ENCODE results near the gene NENF. TPM values are rescaled to one million over a fixed set of nuclear protein-coding genes. Genes with fewer than 3 reads are reported as not detected.

NENF gene
- total and polyA plus RNA-seq, 10 of the 15 experiments (the other 5 are each of a cell fraction or from before 2014, with no cell fraction given) = 5.1 to 83.4 (median 42.7) TPM

DNA sequence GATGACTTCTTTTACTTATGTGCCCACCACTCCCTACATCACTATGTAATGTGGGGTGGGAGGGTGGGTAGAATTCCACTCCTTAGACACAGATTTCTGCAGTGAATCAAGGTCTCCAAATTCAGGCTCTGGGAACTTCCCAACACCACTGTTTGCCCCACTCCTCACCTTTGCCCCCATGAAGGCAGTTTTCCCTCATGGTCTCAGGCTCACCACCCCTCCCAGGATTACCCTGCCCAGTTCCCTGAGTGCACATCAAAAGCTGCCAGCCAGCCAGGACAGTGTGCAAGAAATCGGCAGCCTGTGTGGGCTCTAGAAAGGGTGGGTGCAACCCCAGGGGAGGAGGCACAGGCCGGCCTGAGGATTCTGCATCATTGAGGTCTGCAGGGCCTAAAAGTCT, 14.8 kb downstream of the NENF start:
- TF ChIP-seq KDM1A (IDR thresholded peaks at IDR 0.05; ENCODE audit: borderline replicate concordance) = no peak
- H3K4me2 ChIP-seq (ENCODE audit: control insufficient read depth, insufficient read depth) = no peak overlapping the region
- in situ Hi-C loops (cut with MboI) = no loop called here
- ChIA-PET CTCF (interaction anchor here (1.0 kb wide), 1 partner anchor 8 kb away, joined by 7 read pairs; no protein-coding TSS in a partner anchor), RAD21 (ENCODE audit: unreplicated experiment) (no interaction called here), SMC1A (ENCODE audit: uncharacterized antibody, unreplicated experiment) (no interaction called here), POLR2A (no interaction called here)
- peaks cover 0 to 4% of the 10 kb centered on the region in 2 experiments; a peak in 1 of 4 replicates for H3K36me3 ChIP-seq (ENCODE audit: control insufficient read depth in 2 of 2, insufficient read depth in 2 of 2, low read length in 1 of 2)
- H3K4me1 ChIP-seq (ENCODE audit: control insufficient read depth, insufficient read depth, low read length) = no peaks in the 10 kb centered on the region
- no peak overlapping the region for H3K27ac ChIP-seq (ENCODE audit: control insufficient read depth, insufficient read depth)
- whole genome bisulfite sequencing (ENCODE audit: insufficient coverage, insufficient replicate concordance, low lambda C conversion rate, missing lambda C conversion rate) = 97% methylated on average over 2 of the region's 2 CpGs
- FAIRE-seq = no peak
- H3K27me3 ChIP-seq (replicated peaks in 1 of 2; ENCODE audit: control insufficient read depth in 2 of 2, insufficient read depth in 2 of 2, low read length in 1 of 2) = no peaks in the 10 kb centered on the region
- intact Hi-C loops (cut with micrococcal nuclease; ENCODE audit: unreplicated experiment) = no loop called here
- no peak overlapping the region for H3K9ac ChIP-seq (ENCODE audit: control insufficient read depth, insufficient read depth, low read length)
- no peak overlapping the region for H2AFZ ChIP-seq (ENCODE audit: control insufficient read depth, low read depth, low read length)
- H3K9me3 ChIP-seq (replicated peaks; ENCODE audit: control insufficient read depth, insufficient read depth, low read length) = no peaks in the 10 kb centered on the region
- H3K4me3 ChIP-seq = no peak overlapping the region
- no peak for ATAC-seq
- no peaks in the 10 kb centered on the region for H3K79me2 ChIP-seq (ENCODE audit: control insufficient read depth, insufficient read depth, low read length)
- BruUV-seq (replicated peaks) = no TSS peak
- DNase-seq (ENCODE audit: low read depth, low spot score) = no peak
- no peaks in the 10 kb centered on the region for H4K20me1 ChIP-seq (ENCODE audit: control insufficient read depth, insufficient read depth)

DNA sequence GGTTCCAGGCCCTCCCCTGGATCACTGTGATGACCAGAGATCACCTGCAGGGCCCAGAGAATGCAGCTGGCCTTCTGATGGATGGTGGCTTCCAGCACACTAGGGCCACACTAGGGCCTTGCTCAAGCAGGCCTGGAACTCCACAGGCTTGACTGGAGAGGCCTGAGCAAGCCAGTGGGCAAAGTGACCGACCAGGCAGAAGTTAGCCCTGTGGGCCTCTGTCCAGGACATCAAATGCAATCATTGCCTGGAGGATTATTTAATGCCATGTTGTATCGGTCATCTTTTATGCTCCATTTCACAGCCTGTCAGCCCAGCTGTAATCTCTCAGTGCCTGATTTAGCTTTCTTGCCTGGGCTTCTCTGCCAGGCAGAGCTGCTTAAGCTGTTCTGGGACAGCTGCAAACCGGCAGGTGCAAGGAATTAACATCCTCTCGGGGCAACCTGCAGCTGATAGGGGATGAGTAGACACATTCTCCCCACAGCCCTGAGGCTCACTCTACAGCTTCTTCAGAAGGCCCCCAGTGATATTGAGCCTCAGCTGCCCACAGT, 17.7 kb downstream of the NENF start:
- FAIRE-seq (no peak), DNase-seq (ENCODE audit: low read depth, low spot score) (no peak), ATAC-seq (no peak)
- H3K4me3 ChIP-seq = no peak overlapping the region
- intact Hi-C loops (cut with micrococcal nuclease; ENCODE audit: unreplicated experiment) = no loop called here
- no peak overlapping the region for H3K9ac ChIP-seq (ENCODE audit: control insufficient read depth, insufficient read depth, low read length)
- RAD21 ChIA-PET (ENCODE audit: unreplicated experiment) = no interaction called here
- CTCF ChIA-PET = interaction anchor here (0.7 to 1.3 kb wide), 4 partner anchors 380 to 775 kb away, joined by 3 to 6 read pairs (median 4); partner anchors contain the start of gene NEK2
- WGBS (ENCODE audit: insufficient coverage, insufficient replicate concordance, low lambda C conversion rate, missing lambda C conversion rate) = 55% methylated on average over 4 of the region's 4 CpGs
- H3K27me3 ChIP-seq (replicated peaks in 1 of 2; ENCODE audit: control insufficient read depth in 2 of 2, insufficient read depth in 2 of 2, low read length in 1 of 2) = no peaks in the 10 kb centered on the region; a peak in 1 of 4 replicates
- no peaks in the 10 kb centered on the region for H4K20me1 ChIP-seq (ENCODE audit: control insufficient read depth, insufficient read depth)
- H3K4me2 ChIP-seq (ENCODE audit: control insufficient read depth, insufficient read depth) = no peak overlapping the region
- no peaks in the 10 kb centered on the region for H3K4me1 ChIP-seq (ENCODE audit: control insufficient read depth, insufficient read depth, low read length)
- peaks cover 0 to 4% of the 10 kb centered on the region in 2 experiments; a peak in 1 of 4 replicates for H3K36me3 ChIP-seq (ENCODE audit: control insufficient read depth in 2 of 2, insufficient read depth in 2 of 2, low read length in 1 of 2)
- no TSS peak for BruUV-seq (replicated peaks)
- no peak overlapping the region for H3K27ac ChIP-seq (ENCODE audit: control insufficient read depth, insufficient read depth)
- in situ Hi-C loops (cut with MboI) = no loop called here
- H3K79me2 ChIP-seq (ENCODE audit: control insufficient read depth, insufficient read depth, low read length) = no peaks in the 10 kb centered on the region
- SMC1A ChIA-PET (ENCODE audit: uncharacterized antibody, unreplicated experiment) = interaction anchor here (1.2 to 2.7 kb wide), 3 partner anchors 20 to 769 kb away, joined by 3 to 8 read pairs (median 3); no protein-coding TSS in a partner anchor
- H2AFZ ChIP-seq (ENCODE audit: control insufficient read depth, low read depth, low read length) = no peak overlapping the region
- POLR2A ChIA-PET = no interaction called here
- no peaks in the 10 kb centered on the region for H3K9me3 ChIP-seq (replicated peaks; ENCODE audit: control insufficient read depth, insufficient read depth, low read length)
- TF ChIP-seq, protein P1, sequence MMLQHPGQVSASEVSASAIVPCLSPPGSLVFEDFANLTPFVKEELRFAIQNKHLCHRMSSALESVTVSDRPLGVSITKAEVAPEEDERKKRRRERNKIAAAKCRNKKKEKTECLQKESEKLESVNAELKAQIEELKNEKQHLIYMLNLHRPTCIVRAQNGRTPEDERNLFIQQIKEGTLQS (IDR thresholded peaks at IDR 0.05; ENCODE audit: borderline replicate concordance, extremely low read depth, low read depth, low read length) = no peak
- TF ChIP-seq SMAD1 (IDR thresholded peaks at IDR 0.05; ENCODE audit: low read depth, partially characterized antibody) (no peak), CREB1 (IDR thresholded peaks at IDR 0.05; ENCODE audit: low read depth) (no peak), KLF5 (IDR thresholded peaks at IDR 0.05; ENCODE audit: partially characterized antibody) (no peak), CEBPB (IDR thresholded peaks at IDR 0.05; ENCODE audit: borderline replicate concordance in 1 of 2, low read depth in 2 of 2, low read length in 2 of 2) (no peak), MYC (IDR thresholded peaks at IDR 0.05; ENCODE audit: insufficient read depth, insufficient read length, insufficient replicate concordance, low read length, severe bottlenecking) (no peak), HDAC2 (IDR thresholded peaks at IDR 0.05) (no peak), TCF3 (IDR thresholded peaks at IDR 0.05; ENCODE audit: borderline replicate concordance, insufficient read depth, low read depth, low read length) (no peak), SP1 (IDR thresholded peaks at IDR 0.05; ENCODE audit: low read depth, low read length) (no peak), RB1 (IDR thresholded peaks at IDR 0.05; ENCODE audit: borderline replicate concordance) (no peak), KDM1A (IDR thresholded peaks at IDR 0.05; ENCODE audit: borderline replicate concordance) (no peak), GATAD2B (conservative IDR thresholded peaks at IDR 0.05; ENCODE audit: low read depth) (no peak), CREM (IDR thresholded peaks at IDR 0.05; ENCODE audit: low read depth) (no peak), NFYA (IDR thresholded peaks at IDR 0.05; ENCODE audit: borderline replicate concordance, low read depth, low read length) (no peak)
- TF ChIP-seq, protein P2, sequence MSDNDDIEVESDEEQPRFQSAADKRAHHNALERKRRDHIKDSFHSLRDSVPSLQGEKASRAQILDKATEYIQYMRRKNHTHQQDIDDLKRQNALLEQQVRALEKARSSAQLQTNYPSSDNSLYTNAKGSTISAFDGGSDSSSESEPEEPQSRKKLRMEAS (IDR thresholded peaks at IDR 0.05; ENCODE audit: low read depth, low read length) = no peak

All from GM12878 (cell line).